Activated naive CD4-positive, alpha-beta T cell treated with anti-CD3 and anti-CD28 coated beads for 36 hours (primary cell): ENCODE measurements around the gene HCFC1. TPM values are rescaled to one million over a fixed set of nuclear protein-coding genes. Genes with fewer than 3 reads are reported as not detected.

ENCODE experiments used
- CTCF ChIA-PET: fragments of 350-600 bp; sonication (Branson Sonifier 250); formaldehyde crosslinking; loops from one replicate; lab custom pipeline; 2021; ENCODE audit warnings: antibody characterized with exemption; lab: Charles Lee
- DNase-seq: peaks from one replicate; pipeline ENCODE4 v3.0.0-alpha.2; 2020
- H3K27ac Mint-ChIP-seq: one replicate; pipeline ENCODE4 v1.8.0; 2021; ENCODE audit warnings: mild to moderate bottlenecking, mixed read lengths
- H3K27me3 Mint-ChIP-seq: one replicate; pipeline ENCODE4 v1.8.0; 2021; ENCODE audit warnings: low read depth, mixed read lengths
- H3K36me3 Mint-ChIP-seq: one replicate; pipeline ENCODE4 v1.8.0; 2021; ENCODE audit warnings: low read depth, mixed read lengths
- H3K4me1 Mint-ChIP-seq: one replicate; pipeline ENCODE4 v1.8.0; 2021; ENCODE audit warnings: low read depth, mixed read lengths
- H3K4me3 Mint-ChIP-seq: one replicate; pipeline ENCODE4 v1.8.0; 2021; ENCODE audit warnings: mild to moderate bottlenecking, moderate library complexity, mixed read lengths
- H3K9me3 Mint-ChIP-seq: one replicate; pipeline ENCODE4 v1.8.0; 2021; ENCODE audit warnings: mixed read lengths
- intact Hi-C: fragments of 100-400 bp; cut with micrococcal nuclease; formaldehyde crosslinking; loops from one replicate; pipeline ENCODE4 v1.15.1; 2023
- total RNA-seq, 2 experiments: library from RNA; stranded (reverse); gene quantifications; one replicate each; pipeline ENCODE4 v1.2.3, GENCODE V29; 2021

The HCFC1 gene
- total RNA-seq, 2 experiments from 2014 or later: 85.0 to 86.1 TPM

DNA sequence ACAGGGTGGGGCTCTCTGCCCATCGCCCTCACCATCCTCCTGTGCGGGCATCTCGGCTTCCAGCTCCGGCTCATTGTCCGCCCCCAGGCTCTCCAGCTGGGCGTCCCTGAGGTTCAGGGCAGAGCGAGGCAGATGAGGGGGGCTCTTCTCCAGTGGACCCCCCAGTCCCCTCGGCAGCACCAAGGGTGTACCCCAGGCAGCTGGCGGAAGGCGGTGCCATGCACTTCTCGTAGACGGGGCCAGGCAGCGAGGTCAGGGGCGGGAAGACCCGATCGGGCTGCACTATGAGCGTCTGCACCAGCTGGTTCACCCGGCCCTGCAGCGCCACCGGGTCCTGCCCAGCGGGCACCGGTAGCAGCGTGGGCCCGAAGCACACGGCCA, 61.6 kb downstream of the HCFC1 start:
- Mint-ChIP-seq H3K27ac (no peak overlapping the region), H3K4me3 (no peak overlapping the region), H3K36me3 (peaks cover 10% of the 10 kb centered on the region), H3K27me3 (no peaks in the 10 kb centered on the region), H3K4me1 (peaks cover 8% of the 10 kb centered on the region), H3K9me3 (no peaks in the 10 kb centered on the region)
- intact Hi-C loops: no loop called here
- no peak for DNase-seq
- CTCF ChIA-PET: no interaction called here

DNA sequence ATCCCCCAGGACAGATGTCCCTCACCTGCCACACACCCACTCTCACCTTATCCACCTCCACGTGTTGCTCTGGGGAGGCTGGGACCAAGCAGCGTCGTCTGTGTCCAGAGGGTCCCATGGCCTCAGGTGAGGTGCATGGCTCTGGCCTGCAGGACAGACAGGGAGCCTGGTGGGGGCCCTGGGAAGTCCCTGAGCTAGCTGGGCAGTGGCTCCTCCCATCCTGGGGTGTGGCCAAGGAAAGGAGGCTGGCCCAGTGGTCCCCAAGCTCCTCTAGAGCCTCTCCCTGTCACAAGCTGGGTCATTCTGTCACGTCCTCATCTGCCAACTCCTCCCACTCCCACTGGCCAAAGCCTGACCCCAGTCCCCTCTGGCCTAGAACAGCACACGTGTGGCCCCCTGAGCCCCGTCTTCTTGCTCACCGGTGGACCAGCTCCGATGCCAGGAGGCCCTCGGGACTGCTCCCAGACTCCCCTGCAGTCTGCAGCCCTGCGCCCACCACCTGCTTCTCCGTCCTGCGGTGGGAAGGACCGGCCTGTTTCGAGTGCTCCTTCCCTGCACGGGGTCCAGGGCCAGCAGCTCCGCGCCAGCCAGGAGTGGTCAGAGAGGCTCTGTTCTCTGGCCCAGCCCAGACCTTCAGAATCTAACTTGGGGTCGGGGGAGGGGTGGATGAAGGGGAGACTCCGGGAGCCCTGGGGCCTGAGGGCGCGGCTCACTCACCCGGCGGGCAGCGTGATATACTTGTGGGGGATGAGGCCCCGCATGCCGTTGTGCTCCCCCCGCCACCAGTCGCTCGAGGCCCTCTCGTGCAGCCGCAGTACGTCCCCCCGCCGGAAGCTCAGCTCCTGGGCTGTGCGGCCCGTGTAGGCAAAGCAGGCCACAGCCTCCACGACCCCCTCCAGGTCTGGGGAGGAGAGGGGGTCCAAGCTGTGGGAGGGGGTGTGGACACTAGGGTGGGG, 62.3 kb downstream of the HCFC1 start:
- no peak for DNase-seq
- intact Hi-C loops: no loop called here
- H3K4me3 Mint-ChIP-seq: no peak overlapping the region
- H3K4me1 Mint-ChIP-seq: peaks cover 11% of the 10 kb centered on the region
- CTCF ChIA-PET: no interaction called here
- peaks cover 10% of the 10 kb centered on the region for H3K36me3 Mint-ChIP-seq
- no peaks in the 10 kb centered on the region for H3K9me3 Mint-ChIP-seq
- H3K27me3 Mint-ChIP-seq: no peaks in the 10 kb centered on the region
- H3K27ac Mint-ChIP-seq: no peak overlapping the region

DNA sequence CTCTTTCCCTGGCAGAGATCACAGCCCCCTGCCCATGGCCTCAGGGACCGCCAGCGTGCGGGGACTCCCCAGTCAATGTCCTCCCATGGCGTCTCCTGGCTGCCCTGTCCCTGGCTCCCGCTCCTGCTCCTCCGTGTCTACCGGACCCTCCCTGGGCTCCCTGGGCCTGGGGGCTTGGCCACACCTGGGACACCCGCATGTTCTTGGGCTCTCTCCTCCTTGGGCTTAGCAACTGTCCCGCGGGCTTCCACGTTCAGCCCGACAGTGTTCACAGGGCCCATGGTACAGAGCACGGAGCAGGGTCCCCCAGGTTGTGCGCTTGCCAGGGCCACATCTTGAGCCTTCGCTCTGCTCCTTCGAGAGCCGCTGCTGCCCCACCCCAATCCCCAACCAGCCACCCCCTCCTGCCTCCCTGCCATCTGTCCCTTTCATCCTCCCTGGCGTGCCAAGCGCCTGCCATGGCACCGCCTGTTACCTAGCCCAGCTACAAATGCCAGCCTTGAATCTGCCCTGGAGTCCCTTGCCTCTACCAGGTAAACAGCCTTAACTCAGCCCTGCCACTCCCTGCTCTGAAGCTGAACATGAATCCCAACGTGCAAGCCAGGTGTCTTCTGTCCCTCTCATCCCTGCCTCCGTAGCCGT, 63.3 kb downstream of the HCFC1 start:
- Mint-ChIP-seq H3K9me3 (no peaks in the 10 kb centered on the region), H3K27ac (no peak overlapping the region), H3K27me3 (no peaks in the 10 kb centered on the region), H3K4me1 (peaks cover 18% of the 10 kb centered on the region), H3K4me3 (no peak overlapping the region), H3K36me3 (peaks cover 6% of the 10 kb centered on the region)
- DNase-seq: no peak
- CTCF ChIA-PET: no interaction called here
- intact Hi-C loops: no loop called here

DNA sequence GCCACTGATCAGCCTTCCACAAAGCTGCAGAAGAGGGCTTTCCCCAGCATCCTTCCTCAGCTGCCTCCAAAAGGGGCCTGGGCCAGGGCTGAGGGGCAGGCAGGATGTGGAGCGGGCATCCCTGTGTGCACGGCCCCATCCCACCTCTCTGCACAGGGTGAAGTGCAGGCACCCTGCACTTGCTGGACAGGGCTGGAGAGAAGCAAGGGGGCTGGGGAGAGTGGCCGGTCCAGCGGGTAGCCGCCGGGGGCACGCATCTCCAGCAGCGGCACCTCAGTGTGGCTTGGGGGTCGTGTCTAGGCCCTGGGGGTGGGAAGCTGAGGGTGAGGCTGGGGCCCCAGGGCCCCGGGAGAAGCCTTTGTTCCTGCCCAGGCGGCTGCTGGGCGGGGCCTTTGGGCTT, 64.2 kb downstream of the HCFC1 start:
- intact Hi-C loops: no loop called here
- no peak overlapping the region for H3K27ac Mint-ChIP-seq
- no peaks in the 10 kb centered on the region for H3K9me3 Mint-ChIP-seq
- H3K4me3 Mint-ChIP-seq: no peak overlapping the region
- no peak for DNase-seq
- H3K4me1 Mint-ChIP-seq: peaks cover 19% of the 10 kb centered on the region
- no peaks in the 10 kb centered on the region for H3K27me3 Mint-ChIP-seq
- H3K36me3 Mint-ChIP-seq: peaks cover 6% of the 10 kb centered on the region
- CTCF ChIA-PET: interaction anchor here (1.0 kb wide), 1 partner anchor 16 kb away, joined by 3 read pairs; no protein-coding TSS in a partner anchor

DNA sequence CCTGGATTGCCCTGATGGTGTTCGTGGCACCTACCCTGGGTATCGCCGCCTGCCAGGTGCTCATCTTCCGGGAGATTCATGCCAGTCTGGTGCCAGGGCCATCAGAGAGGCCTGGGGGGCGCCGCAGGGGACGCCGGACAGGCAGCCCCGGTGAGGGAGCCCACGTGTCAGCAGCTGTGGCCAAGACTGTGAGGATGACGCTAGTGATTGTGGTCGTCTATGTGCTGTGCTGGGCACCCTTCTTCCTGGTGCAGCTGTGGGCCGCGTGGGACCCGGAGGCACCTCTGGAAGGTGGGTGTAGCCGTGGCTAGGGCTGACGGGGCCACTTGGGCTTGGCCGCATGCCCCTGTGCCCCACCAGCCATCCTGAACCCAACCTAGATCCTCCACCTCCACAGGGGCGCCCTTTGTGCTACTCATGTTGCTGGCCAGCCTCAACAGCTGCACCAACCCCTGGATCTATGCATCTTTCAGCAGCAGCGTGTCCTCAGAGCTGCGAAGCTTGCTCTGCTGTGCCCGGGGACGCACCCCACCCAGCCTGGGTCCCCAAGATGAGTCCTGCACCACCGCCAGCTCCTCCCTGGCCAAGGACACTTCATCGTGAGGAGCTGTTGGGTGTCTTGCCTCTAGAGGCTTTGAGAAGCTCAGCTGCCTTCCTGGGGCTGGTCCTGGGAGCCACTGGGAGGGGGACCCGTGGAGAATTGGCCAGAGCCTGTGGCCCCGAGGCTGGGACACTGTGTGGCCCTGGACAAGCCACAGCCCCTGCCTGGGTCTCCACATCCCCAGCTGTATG, 65.3 kb downstream of the HCFC1 start:
- peaks cover 21% of the 10 kb centered on the region for H3K4me1 Mint-ChIP-seq
- CTCF ChIA-PET: interaction anchor here (0.6 to 1.0 kb wide), 2 partner anchors 17 to 49 kb away, joined by 3 read pairs; no protein-coding TSS in a partner anchor
- H3K36me3 Mint-ChIP-seq: peaks cover 2% of the 10 kb centered on the region
- H3K27ac Mint-ChIP-seq: peak overlapping the region; percentile 46
- no peak for DNase-seq
- H3K9me3 Mint-ChIP-seq: no peaks in the 10 kb centered on the region
- no peaks in the 10 kb centered on the region for H3K27me3 Mint-ChIP-seq
- intact Hi-C loops: no loop called here
- H3K4me3 Mint-ChIP-seq: no peak overlapping the region

DNA sequence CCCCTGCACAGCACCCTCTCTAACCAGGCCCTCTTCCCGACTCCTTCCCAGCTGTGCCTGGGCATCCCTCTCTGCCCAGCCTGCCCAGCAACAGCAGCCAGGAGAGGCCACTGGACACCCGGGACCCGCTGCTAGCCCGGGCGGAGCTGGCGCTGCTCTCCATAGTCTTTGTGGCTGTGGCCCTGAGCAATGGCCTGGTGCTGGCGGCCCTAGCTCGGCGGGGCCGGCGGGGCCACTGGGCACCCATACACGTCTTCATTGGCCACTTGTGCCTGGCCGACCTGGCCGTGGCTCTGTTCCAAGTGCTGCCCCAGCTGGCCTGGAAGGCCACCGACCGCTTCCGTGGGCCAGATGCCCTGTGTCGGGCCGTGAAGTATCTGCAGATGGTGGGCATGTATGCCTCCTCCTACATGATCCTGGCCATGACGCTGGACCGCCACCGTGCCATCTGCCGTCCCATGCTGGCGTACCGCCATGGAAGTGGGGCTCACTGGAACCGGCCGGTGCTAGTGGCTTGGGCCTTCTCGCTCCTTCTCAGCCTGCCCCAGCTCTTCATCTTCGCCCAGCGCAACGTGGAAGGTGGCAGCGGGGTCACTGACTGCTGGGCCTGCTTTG, 66.0 kb downstream of the HCFC1 start:
- Mint-ChIP-seq H3K9me3 (no peaks in the 10 kb centered on the region), H3K4me3 (no peak overlapping the region), H3K27ac (peak overlapping the region; percentile 46), H3K27me3 (no peaks in the 10 kb centered on the region), H3K4me1 (peaks cover 28% of the 10 kb centered on the region), H3K36me3 (peaks cover 2% of the 10 kb centered on the region)
- DNase-seq: no peak
- CTCF ChIA-PET: no interaction called here
- intact Hi-C loops: no loop called here

DNA sequence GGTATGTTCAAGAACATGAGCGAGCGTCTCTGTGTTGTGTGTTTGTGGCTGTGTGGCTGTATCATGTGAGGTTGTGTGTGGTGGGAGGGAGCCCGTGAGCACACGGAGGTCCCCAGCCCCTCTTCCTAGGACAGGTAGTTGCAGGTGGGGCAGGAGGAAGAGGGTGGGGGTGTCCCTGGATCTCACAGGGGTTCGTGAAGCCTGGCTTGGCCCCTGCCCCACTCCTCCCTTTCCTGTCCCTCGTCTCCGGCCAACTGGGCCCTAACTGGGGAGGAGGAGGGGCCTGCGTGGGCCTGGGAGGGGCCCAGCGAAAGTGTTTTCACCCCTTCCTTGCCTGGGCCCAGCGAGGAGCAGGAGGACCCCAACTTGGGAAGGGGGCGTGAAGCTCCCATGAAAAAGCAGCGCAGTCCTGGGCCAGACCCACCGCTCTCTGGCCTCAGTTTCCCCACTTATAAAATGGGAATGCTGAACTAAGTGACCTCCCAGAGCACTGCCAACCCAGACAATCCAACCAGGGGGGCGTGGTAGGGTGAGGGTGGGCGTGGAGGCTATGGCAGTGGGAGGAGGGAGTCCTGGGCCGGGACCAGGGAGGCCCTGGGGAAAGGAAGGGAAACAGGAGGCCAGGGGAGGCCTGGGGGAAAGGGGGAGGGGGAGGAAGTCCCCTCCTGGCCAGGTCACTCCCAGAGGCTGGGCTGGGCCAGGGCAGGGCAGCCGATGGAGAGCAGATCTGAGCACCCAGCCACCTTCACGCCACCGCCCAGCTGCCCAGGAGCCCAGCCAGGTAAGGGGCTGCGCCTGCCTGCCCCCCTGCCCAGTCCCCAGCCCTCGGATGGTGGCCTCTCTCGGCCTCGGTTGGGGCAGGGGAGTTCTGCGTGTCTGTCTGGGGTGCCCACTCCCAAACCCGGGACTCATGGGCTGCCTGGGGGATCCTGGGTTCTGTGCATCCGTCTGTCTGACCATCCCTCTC, 67.3 kb downstream of the HCFC1 start, which contains the start of gene AVPR2:
Gene AVPR2 (plus strand): TSS at position 683 of the 967 bp plus-strand sequence. CDS start 473 bp downstream, outside the sequence.
- H3K4me1 Mint-ChIP-seq: peaks cover 28% of the 10 kb centered on the region
- no peak within 1 kb of the TSS for H3K4me3 Mint-ChIP-seq
- H3K27me3 Mint-ChIP-seq: no peaks in the 10 kb centered on the region
- intact Hi-C loops: no loop called here
- CTCF ChIA-PET: no interaction called here
- no peak for DNase-seq
- no peaks in the 10 kb centered on the region for H3K36me3 Mint-ChIP-seq
- no peak within 1 kb of the TSS for H3K27ac Mint-ChIP-seq
- no peaks in the 10 kb centered on the region for H3K9me3 Mint-ChIP-seq

DNA sequence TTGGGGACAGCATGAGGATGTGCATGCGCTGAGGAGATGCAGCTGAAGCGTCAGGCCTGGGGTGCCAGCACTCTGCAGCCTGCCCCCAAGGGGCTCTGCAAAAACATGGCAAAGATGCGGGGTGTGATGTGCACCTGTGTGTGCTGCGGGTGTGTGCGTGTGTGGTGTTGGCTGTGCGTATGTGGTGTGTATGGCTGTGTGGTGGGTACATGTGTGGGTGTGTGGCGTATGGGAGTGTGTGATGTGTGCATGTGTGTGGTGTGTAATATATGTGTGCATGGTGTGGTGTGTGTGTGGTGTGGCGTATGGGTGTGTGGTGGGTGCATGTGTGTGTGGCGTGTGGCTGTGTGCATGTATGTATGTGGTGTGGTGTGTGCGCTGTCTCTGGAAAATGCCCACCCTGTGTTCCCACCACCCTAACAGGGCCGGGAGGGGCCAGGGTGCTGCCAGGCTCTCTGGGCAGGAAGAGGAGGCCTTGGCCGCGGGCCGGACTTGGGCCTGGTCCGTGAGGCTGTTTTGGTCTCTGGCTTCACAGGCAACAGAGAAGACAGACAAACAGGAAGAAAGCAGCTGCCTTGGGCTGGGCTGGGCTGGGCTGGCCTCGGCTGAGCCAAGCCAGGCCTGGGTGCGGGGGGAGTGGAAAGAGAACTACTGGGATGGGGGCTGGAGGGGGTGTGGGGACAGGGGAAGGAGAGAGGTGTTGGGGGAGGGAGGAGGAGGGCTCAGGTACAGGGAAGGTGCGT, 68.2 kb downstream of the HCFC1 start:
- no peaks in the 10 kb centered on the region for H3K9me3 Mint-ChIP-seq
- H3K27ac Mint-ChIP-seq: no peak overlapping the region
- H3K27me3 Mint-ChIP-seq: no peaks in the 10 kb centered on the region
- no peaks in the 10 kb centered on the region for H3K36me3 Mint-ChIP-seq
- DNase-seq: no peak
- CTCF ChIA-PET: no interaction called here
- intact Hi-C loops: no loop called here
- peaks cover 28% of the 10 kb centered on the region for H3K4me1 Mint-ChIP-seq
- no peak overlapping the region for H3K4me3 Mint-ChIP-seq

DNA sequence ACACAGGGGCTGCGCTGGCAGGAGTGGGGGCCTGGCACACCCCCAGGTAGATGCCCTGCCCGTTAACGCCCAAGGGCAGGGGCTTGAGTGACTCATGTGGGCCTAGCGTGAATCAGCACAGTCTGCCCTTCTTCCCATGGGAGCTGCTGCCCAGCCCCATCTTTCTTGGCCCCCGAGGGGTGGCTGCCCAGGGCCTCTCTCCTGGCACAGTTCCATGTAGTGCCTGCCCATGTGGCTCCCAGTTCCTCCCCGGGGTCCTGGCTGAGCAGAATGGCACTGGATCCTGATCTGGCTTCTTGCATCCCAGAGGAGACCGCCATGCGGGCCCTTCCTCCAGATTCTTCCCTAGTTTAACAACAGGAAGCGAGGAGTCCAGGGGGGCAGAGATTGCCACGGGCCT, 69.2 kb downstream of the HCFC1 start:
- Mint-ChIP-seq H3K4me3 (no peak overlapping the region), H3K27ac (no peak overlapping the region), H3K27me3 (no peaks in the 10 kb centered on the region), H3K9me3 (no peaks in the 10 kb centered on the region), H3K36me3 (no peaks in the 10 kb centered on the region), H3K4me1 (peaks cover 28% of the 10 kb centered on the region)
- DNase-seq: no peak
- intact Hi-C loops: no loop called here
- CTCF ChIA-PET: no interaction called here

DNA sequence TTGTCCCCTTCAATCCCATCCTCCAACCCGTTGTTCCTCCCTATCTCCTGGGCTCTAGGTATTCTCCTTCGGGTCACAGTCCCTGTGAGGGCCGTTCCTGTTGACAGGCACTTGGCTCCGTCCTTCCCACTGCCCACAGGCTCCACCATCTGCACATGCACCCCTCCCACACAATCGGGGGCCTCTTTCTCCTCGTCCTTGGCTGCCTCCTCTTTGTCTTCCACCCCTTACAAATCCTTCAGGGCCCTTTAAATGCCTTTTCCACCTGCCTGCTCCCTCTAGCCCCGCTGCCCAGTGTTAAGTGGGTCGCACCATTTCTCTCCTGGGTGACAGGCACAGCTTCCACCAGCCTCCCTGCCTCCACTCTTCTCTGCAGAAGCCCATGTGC, 69.9 kb downstream of the HCFC1 start:
- no peaks in the 10 kb centered on the region for H3K36me3 Mint-ChIP-seq
- H3K9me3 Mint-ChIP-seq: no peaks in the 10 kb centered on the region
- no peaks in the 10 kb centered on the region for H3K27me3 Mint-ChIP-seq
- CTCF ChIA-PET: no interaction called here
- peaks cover 29% of the 10 kb centered on the region for H3K4me1 Mint-ChIP-seq
- DNase-seq: no peak
- intact Hi-C loops: loop anchor here (2.0 kb wide), 1 partner anchor 23 kb away; no protein-coding TSS in a partner anchor
- peak overlapping the region; percentile 43 for H3K4me3 Mint-ChIP-seq
- H3K27ac Mint-ChIP-seq: no peak overlapping the region
